ENCODE measurements around the gene CCNB1. TPM values are rescaled to one million over a fixed set of nuclear protein-coding genes. Genes with fewer than 3 reads are reported as not detected.
"Not testable (repeated sequence)": the region's sequence is repeated elsewhere in the genome, so short reads cannot be mapped to it uniquely, and the experiment has no call there.

The CCNB1 gene
- total RNA-seq, result 100 to 1,000 TPM; 205 to 218 TPM

DNA sequence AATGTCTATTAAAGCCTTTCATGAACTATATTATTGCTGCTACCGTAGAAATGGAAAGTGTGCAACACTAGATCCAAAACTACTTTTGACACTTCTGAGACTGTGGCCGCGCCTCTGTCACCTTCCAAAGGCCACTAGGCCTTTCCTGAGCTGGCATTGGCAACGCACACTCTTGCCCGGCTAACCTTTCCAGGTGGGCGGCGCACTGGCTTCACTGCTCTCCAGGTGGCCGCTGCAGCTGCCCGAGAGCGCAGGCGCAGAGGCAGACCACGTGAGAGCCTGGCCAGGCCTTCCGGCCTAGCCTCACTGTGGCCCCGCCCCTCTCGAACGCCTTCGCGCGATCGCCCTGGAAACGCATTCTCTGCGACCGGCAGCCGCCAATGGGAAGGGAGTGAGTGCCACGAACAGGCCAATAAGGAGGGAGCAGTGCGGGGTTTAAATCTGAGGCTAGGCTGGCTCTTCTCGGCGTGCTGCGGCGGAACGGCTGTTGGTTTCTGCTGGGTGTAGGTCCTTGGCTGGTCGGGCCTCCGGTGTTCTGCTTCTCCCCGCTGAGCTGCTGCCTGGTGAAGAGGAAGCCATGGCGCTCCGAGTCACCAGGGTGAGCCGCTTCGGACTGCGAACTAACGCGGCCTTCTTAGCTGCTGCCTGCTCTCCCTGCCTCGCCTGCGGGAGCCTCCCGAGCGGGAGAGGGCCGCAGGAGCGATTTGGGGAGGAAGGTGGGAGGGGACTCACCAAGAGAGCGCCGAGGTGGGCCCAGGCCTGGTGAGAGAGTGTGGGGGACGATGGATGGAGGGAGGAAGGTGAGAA lies at the start of gene CCNB1:
CCNB1 (plus strand) TSS at position 465 of the 807 bp plus-strand sequence; CDS start at position 578, 113 bp downstream.
- CTCF ChIA-PET, result interaction anchor here (0.7 to 5.5 kb wide), 4 partner anchors 23 to 124 kb away, joined by 3 to 36 read pairs (median 10); partner anchors contain the start of genes CENPH and SLC30A5

DNA sequence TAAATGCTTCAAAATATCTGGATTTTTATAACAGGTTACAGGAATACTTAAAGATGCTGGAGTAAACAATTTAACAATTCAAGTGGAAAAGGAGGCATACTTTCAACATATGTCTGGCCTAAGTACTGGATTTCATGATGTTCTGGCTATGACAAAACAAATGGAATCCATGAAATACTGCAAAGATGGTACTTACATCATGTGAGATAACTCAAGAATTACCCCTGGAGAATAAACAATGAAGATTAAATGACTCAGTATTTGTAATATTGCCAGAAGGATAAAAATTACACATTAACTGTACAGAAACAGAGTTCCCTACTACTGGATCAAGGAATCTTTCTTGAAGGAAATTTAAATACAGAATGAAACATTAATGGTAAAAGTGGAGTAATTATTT lies 37.5 kb upstream of the CCNB1 start:
- no peaks in the 10 kb centered on the region for H3K9me3 Mint-ChIP-seq (ENCODE audit: insufficient read depth)
- CTCF ChIA-PET, result no interaction called here
- no peak overlapping the region for H3K4me3 Mint-ChIP-seq
- no peak overlapping the region for H3K27ac Mint-ChIP-seq
- peaks cover 35% of the 10 kb centered on the region for H3K36me3 Mint-ChIP-seq (ENCODE audit: low read depth)
- no peaks in the 10 kb centered on the region for H3K4me1 Mint-ChIP-seq (ENCODE audit: low read depth)
- H3K27me3 Mint-ChIP-seq (ENCODE audit: low read depth), result no peaks in the 10 kb centered on the region
- ATAC-seq (no peak), DNase-seq (no peak)
- POLR2A ChIA-PET, result no interaction called here

More for the DNA sequence above, at the start of gene CCNB1:
- DNase-seq (peak; percentile 99), ATAC-seq (peak; percentile 99)
- Mint-ChIP-seq H3K27me3 (ENCODE audit: low read depth) (no peaks in the 10 kb centered on the region), H3K27ac (peak within 1 kb of the TSS; percentile 93), H3K36me3 (ENCODE audit: low read depth) (peaks cover 45% of the 10 kb centered on the region), H3K9me3 (ENCODE audit: insufficient read depth) (no peaks in the 10 kb centered on the region), H3K4me1 (ENCODE audit: low read depth) (peaks cover 45% of the 10 kb centered on the region), H3K4me3 (peak within 1 kb of the TSS; percentile 89)
- POLR2A ChIA-PET, result interaction anchor here (0.7 to 3.1 kb wide), 11 partner anchors 8 to 166 kb away, joined by 3 to 24 read pairs (median 4); partner anchors contain the start of genes CCDC125, CENPH and SLC30A5

DNA sequence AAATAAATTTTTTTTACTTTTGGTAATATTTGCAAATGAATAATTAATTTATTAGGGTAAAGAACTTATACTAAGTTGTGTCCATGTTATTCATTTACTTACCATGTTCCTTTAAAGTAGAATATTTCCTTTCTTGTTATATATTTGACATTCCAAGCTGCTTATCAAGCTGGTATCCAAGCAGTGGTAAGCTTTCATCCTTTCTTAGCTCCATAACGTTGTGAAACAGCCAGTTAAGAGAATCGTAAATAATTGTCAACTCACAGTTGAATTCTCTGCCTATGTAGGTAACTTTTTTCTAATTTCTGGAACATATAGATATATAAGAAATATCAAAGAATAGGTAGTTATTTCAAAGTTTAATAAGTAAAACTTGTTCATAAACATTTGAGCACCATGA lies 36.7 kb upstream of the CCNB1 start:
- ATAC-seq (no peak), DNase-seq (no peak)
- ChIA-PET CTCF (interaction anchor here (0.5 kb wide), 1 partner anchor 293 kb away, joined by 4 read pairs; no protein-coding TSS in a partner anchor), POLR2A (no interaction called here)
- Mint-ChIP-seq H3K27ac (no peak overlapping the region), H3K4me1 (ENCODE audit: low read depth) (no peaks in the 10 kb centered on the region), H3K4me3 (no peak overlapping the region), H3K27me3 (ENCODE audit: low read depth) (no peaks in the 10 kb centered on the region), H3K9me3 (ENCODE audit: insufficient read depth) (no peaks in the 10 kb centered on the region), H3K36me3 (ENCODE audit: low read depth) (peaks cover 31% of the 10 kb centered on the region)

DNA sequence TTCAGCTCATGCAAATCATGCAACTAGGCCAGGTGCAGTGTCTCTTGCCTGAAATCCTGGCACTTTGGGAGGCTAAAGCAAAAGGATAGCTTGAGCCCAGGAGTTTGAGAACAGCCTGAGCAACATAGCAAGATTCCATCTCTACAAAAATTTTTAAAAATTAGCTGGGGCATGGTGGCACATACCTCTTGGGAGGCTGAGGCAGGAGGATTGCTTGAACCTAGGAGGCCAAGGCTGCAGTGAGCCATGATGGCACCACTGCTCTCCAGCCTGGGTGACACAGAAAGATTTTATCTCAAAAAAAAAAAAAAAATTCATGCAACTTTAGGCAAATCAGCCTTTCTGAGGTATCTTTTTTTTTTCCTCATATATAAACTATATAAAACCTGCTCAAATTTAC lies 35.6 kb upstream of the CCNB1 start:
- POLR2A ChIA-PET, result no interaction called here
- H3K36me3 Mint-ChIP-seq (ENCODE audit: low read depth), result peaks cover 27% of the 10 kb centered on the region
- no peaks in the 10 kb centered on the region for H3K4me1 Mint-ChIP-seq (ENCODE audit: low read depth)
- H3K4me3 Mint-ChIP-seq, result no peak overlapping the region
- DNase-seq, result no peak
- ATAC-seq, result no peak
- CTCF ChIA-PET, result no interaction called here
- no peaks in the 10 kb centered on the region for H3K27me3 Mint-ChIP-seq (ENCODE audit: low read depth)
- H3K27ac Mint-ChIP-seq, result no peak overlapping the region
- no peaks in the 10 kb centered on the region for H3K9me3 Mint-ChIP-seq (ENCODE audit: insufficient read depth)

DNA sequence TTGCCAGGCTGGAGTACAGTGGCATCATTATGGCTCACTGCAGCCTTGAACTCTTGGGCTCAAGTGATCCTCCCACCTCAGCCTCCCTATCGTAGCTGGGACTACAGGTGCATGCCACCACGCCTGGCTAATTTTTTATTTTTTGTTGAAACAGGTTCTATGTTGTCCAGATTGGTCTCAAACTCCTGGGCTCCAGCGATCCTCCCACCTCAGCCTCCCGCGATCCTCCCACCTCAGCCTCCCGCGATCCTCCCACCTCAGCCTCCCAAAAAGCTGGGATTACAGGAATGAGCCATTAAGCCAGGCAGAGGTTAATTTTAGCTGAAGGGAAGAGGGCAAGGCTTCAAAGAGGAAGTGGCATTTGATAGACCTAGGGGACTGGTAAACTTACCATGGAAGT lies 32.8 kb upstream of the CCNB1 start:
- Mint-ChIP-seq H3K27ac (no peak overlapping the region), H3K4me1 (ENCODE audit: low read depth) (no peaks in the 10 kb centered on the region), H3K27me3 (ENCODE audit: low read depth) (no peaks in the 10 kb centered on the region), H3K9me3 (ENCODE audit: insufficient read depth) (no peaks in the 10 kb centered on the region), H3K36me3 (ENCODE audit: low read depth) (peaks cover 13% of the 10 kb centered on the region), H3K4me3 (no peak overlapping the region)
- DNase-seq (no peak), ATAC-seq (no peak)
- ChIA-PET CTCF (no interaction called here), POLR2A (no interaction called here)

DNA sequence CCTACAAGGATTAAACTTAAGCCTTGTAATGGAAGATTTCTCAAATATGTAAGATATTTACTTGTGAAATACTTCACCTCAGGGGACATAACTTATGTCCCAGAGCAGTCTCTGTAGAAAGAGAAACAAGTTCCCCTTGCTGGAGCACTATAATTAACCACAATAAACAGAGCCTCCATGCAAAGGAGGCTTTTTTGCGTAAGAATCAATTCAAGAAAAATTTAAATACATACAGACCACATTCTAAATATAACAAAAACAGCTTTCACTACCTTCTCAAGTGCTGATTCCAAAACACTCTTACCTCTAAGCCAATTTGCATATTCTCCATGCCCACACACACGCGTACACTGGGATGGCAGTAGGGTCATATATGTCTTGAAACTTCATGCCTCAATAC lies 30.7 kb upstream of the CCNB1 start:
- no peak for DNase-seq
- ChIA-PET CTCF (no interaction called here), POLR2A (no interaction called here)
- no peaks in the 10 kb centered on the region for H3K27me3 Mint-ChIP-seq (ENCODE audit: low read depth)
- H3K36me3 Mint-ChIP-seq (ENCODE audit: low read depth), result peaks cover 5% of the 10 kb centered on the region
- H3K4me3 Mint-ChIP-seq, result no peak overlapping the region
- H3K9me3 Mint-ChIP-seq (ENCODE audit: insufficient read depth), result peaks cover 4% of the 10 kb centered on the region
- no peak overlapping the region for H3K27ac Mint-ChIP-seq
- ATAC-seq, result no peak
- no peaks in the 10 kb centered on the region for H3K4me1 Mint-ChIP-seq (ENCODE audit: low read depth)

DNA sequence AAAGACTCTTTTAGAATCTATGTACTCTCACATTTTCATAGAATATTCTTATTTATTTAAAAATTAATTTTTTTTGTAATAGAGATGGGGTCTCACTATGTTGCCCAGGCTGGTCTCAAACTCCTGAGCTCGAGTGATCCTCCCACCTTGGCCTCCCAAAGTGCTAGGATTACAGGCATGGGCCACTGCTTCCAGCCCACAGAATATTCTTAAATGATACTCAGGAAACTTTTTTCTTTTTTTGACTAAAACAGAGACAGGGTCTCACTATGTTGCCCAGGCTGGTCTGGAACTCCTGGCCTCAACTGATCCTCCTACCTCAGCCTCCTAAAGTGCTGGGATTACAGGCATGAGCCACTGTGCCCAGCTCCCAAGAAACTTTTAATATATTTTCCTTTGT lies 29.7 kb upstream of the CCNB1 start:
- H3K4me1 Mint-ChIP-seq (ENCODE audit: low read depth); DNase-seq; H3K27ac Mint-ChIP-seq; H3K36me3 Mint-ChIP-seq (ENCODE audit: low read depth); CTCF ChIA-PET; H3K27me3 Mint-ChIP-seq (ENCODE audit: low read depth); H3K9me3 Mint-ChIP-seq (ENCODE audit: insufficient read depth); ATAC-seq; H3K4me3 Mint-ChIP-seq: not testable (repeated sequence)
- POLR2A ChIA-PET, result interaction anchor here (0.6 kb wide), 1 partner anchor 151 kb away, joined by 3 read pairs; no protein-coding TSS in a partner anchor

DNA sequence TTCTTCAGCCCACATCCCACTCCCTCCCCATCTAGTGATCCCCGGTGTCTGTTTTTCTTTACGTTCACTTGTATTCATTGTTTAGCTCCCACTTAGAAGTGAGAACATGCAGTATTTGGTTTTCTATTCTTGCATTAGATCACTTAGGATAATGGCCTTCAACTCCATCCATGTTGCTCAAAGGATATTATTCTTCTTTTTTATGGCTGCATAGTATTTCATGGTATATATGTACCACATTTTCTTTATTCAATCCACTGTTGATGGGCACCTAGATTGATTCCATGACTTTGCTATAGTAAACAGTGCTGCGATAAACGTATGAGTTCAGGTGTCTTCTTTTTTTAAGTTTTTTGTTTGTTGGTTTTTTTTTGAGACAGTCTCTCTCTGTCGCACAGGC lies 29.1 kb upstream of the CCNB1 start:
- H3K4me1 Mint-ChIP-seq (ENCODE audit: low read depth), result no peaks in the 10 kb centered on the region
- ATAC-seq, result no peak
- ChIA-PET CTCF (no interaction called here), POLR2A (interaction anchor here (0.6 kb wide), 2 partner anchors 14 to 151 kb away, joined by 3 to 5 read pairs; no protein-coding TSS in a partner anchor)
- no peaks in the 10 kb centered on the region for H3K27me3 Mint-ChIP-seq (ENCODE audit: low read depth)
- H3K4me3 Mint-ChIP-seq, result no peak overlapping the region
- H3K27ac Mint-ChIP-seq, result no peak overlapping the region
- H3K9me3 Mint-ChIP-seq (ENCODE audit: insufficient read depth), result peaks cover 4% of the 10 kb centered on the region
- peaks cover 5% of the 10 kb centered on the region for H3K36me3 Mint-ChIP-seq (ENCODE audit: low read depth)
- no peak for DNase-seq

DNA sequence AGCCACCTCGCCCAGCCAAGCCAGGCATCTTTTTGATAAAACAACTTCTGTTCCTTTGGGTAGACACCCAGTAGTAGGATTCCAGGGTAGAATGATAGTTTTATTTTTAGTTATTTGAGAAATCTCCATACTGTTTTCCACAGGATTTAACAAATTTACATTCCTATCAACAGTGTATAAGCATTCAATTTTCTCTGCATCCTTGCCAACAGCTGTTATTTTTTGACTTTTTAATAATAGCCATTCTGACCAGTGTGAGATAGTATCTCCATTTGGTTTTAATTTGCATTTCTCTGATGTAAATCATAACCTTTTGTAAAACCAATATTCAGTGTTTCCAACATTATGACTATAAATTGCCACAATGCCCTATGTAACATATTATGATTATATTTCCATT lies 28.2 kb upstream of the CCNB1 start:
- ChIA-PET CTCF (no interaction called here), POLR2A (no interaction called here)
- Mint-ChIP-seq H3K27ac (no peak overlapping the region), H3K9me3 (ENCODE audit: insufficient read depth) (peaks cover 4% of the 10 kb centered on the region), H3K4me3 (no peak overlapping the region), H3K36me3 (ENCODE audit: low read depth) (peaks cover under 1% of the 10 kb centered on the region), H3K27me3 (ENCODE audit: low read depth) (no peaks in the 10 kb centered on the region), H3K4me1 (ENCODE audit: low read depth) (no peaks in the 10 kb centered on the region)
- no peak for ATAC-seq
- no peak for DNase-seq

DNA sequence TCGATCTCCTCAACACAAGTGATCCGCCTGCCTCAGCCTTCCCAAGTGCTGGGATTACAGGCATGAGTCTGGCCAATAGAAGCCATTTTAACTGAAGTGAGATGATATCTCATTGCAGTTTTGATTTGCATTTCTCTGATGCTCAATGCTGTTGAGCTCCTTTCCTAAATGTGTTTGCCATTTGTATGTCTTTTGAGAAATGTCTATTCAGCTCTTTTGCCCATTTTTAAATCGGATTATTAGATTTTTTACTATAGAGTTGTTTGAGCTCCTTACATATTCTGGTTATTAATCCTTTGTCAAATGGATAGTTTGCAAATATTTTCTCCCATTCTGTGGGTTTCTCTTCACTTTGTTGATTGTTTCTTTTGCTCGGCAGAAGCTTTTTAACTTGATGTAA lies 26.7 kb upstream of the CCNB1 start:
- H3K4me3 Mint-ChIP-seq; H3K27ac Mint-ChIP-seq; DNase-seq; H3K36me3 Mint-ChIP-seq (ENCODE audit: low read depth); H3K27me3 Mint-ChIP-seq (ENCODE audit: low read depth); POLR2A ChIA-PET; H3K4me1 Mint-ChIP-seq (ENCODE audit: low read depth); H3K9me3 Mint-ChIP-seq (ENCODE audit: insufficient read depth); ATAC-seq: not testable (repeated sequence)
- CTCF ChIA-PET, result interaction anchor here (1.4 kb wide), 1 partner anchor 97 kb away, joined by 3 read pairs; no protein-coding TSS in a partner anchor

DNA sequence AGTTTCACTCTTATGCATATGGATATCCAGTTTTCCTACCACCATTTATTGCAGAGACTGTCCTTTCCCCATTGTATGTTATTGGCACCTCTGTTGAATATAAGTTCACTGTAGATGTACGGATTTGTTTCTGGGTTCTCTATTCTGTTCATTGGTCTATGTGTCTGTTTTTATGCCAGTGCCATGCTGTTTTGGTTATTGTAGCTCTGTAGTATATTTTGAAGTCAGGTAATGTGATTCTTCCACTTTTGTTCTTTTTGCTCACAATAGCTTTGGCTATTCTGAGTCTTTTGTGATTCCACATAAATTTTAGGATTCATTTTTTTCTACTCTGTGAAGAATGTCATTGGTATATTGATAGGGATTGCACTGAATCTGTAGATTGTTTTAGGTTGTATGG lies 26.1 kb upstream of the CCNB1 start:
- no peaks in the 10 kb centered on the region for H3K36me3 Mint-ChIP-seq (ENCODE audit: low read depth)
- POLR2A ChIA-PET, result no interaction called here
- H3K4me3 Mint-ChIP-seq, result no peak overlapping the region
- H3K27ac Mint-ChIP-seq, result no peak overlapping the region
- no peak for ATAC-seq
- no peaks in the 10 kb centered on the region for H3K27me3 Mint-ChIP-seq (ENCODE audit: low read depth)
- DNase-seq, result no peak
- H3K9me3 Mint-ChIP-seq (ENCODE audit: insufficient read depth), result peaks cover 4% of the 10 kb centered on the region
- CTCF ChIA-PET, result interaction anchor here (1.0 kb wide), 1 partner anchor 49 kb away, joined by 3 read pairs; no protein-coding TSS in a partner anchor
- H3K4me1 Mint-ChIP-seq (ENCODE audit: low read depth), result no peaks in the 10 kb centered on the region

DNA sequence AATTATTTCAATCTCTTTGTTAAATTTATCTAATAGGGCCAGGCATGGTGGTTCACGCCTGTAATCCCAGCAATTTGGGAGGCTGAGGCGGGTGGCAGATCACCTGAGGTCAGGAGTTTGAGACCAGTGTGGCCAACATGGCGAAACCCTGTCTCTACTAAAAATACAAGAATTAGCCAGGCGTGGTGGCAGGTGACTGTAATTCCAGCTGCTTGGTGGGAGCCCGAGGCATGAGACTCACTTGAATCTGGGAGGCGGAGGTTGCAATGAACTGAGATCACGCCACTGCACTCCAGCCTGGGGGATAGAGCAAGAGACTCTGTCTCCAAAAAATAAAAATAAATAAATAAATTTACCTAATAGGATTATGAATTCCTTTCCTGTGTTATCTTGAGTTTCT lies 18.4 kb upstream of the CCNB1 start:
- H3K4me1 Mint-ChIP-seq (ENCODE audit: low read depth); H3K4me3 Mint-ChIP-seq; POLR2A ChIA-PET; DNase-seq; H3K27me3 Mint-ChIP-seq (ENCODE audit: low read depth); ATAC-seq; H3K36me3 Mint-ChIP-seq (ENCODE audit: low read depth); H3K9me3 Mint-ChIP-seq (ENCODE audit: insufficient read depth); H3K27ac Mint-ChIP-seq: not testable (repeated sequence)
- CTCF ChIA-PET, result interaction anchor here (1.3 kb wide), 1 partner anchor 105 kb away, joined by 3 read pairs; no protein-coding TSS in a partner anchor
